SK-N-SH treated with all-trans-retinoic acid at 6 μM for 48 hours (cell line): ENCODE data around the gene ACBD5.

Experiments used
- ATAC-seq: fragments of 200-7000 bp; cut with Tn5 transposase; 3 replicates; pipeline ENCODE4 v1.9.1; 2020; ENCODE audit warnings: mild to moderate bottlenecking, moderate library complexity
- ARNTL ChIP-seq: fragments of 450-650 bp; formaldehyde crosslinking; IDR thresholded peaks from 2 replicates; pipeline ENCODE4 v1.5.0; 2020; ENCODE audit warnings: low read depth, mild to moderate bottlenecking, moderate library complexity, borderline replicate concordance
- BACH2 ChIP-seq: fragments of 250-450 bp; sonication (Bioruptor Pico); IDR thresholded peaks from 2 replicates; pipeline ENCODE4 v1.9.0; 2021; ENCODE audit warnings: mild to moderate bottlenecking, borderline replicate concordance
- CREB5 ChIP-seq: fragments of 250-450 bp; sonication (Bioruptor Pico); IDR thresholded peaks from 2 replicates; pipeline ENCODE4 v1.5.1; 2020; ENCODE audit warnings: low read depth, mild to moderate bottlenecking, moderate library complexity
- CSDC2 ChIP-seq: fragments of 250-450 bp; sonication (Bioruptor Pico); IDR thresholded peaks from 2 replicates; pipeline ENCODE4 v1.5.0; 2020; ENCODE audit warnings: mild to moderate bottlenecking, moderate library complexity
- CSRNP3 ChIP-seq: fragments of 250-450 bp; sonication (Bioruptor Pico); IDR thresholded peaks from 2 replicates; pipeline ENCODE4 v1.5.1; 2021; ENCODE audit warnings: mild to moderate bottlenecking, moderate library complexity
- ESRRG ChIP-seq: fragments of 250-450 bp; sonication (Bioruptor Pico); IDR thresholded peaks from 2 replicates; pipeline ENCODE4 v1.6.1; 2021; ENCODE audit warnings: mild to moderate bottlenecking
- GLIS3 ChIP-seq: fragments of 250-450 bp; sonication (Bioruptor Pico); IDR thresholded peaks from 2 replicates; pipeline ENCODE4 v1.5.0; 2020; ENCODE audit warnings: mild to moderate bottlenecking, moderate library complexity
- ISL1 ChIP-seq: fragments of 250-450 bp; sonication (Bioruptor Pico); IDR thresholded peaks from 2 replicates; pipeline ENCODE4 v2.1.2; 2022; ENCODE audit warnings: mild to moderate bottlenecking, moderate library complexity
- OSR1 ChIP-seq: fragments of 250-450 bp; sonication (Bioruptor Pico); IDR thresholded peaks from 2 replicates; pipeline ENCODE4 v1.8.0; 2022; ENCODE audit warnings: moderate library complexity, mild to moderate bottlenecking, inconsistent platforms
- PATZ1 ChIP-seq: fragments of 250-450 bp; sonication (Bioruptor Pico); IDR thresholded peaks from 2 replicates; pipeline ENCODE4 v1.8.0; 2020; ENCODE audit warnings: mild to moderate bottlenecking, moderate library complexity, borderline replicate concordance
- POU6F1 ChIP-seq: fragments of 250-450 bp; sonication (Bioruptor Pico); IDR thresholded peaks from 2 replicates; pipeline ENCODE4 v1.8.0; 2021; ENCODE audit warnings: low read depth, mild to moderate bottlenecking, moderate library complexity, borderline replicate concordance
- PPARA ChIP-seq: fragments of 250-450 bp; sonication (Bioruptor Pico); IDR thresholded peaks from 2 replicates; pipeline ENCODE4 v1.5.0; 2020; ENCODE audit warnings: mild to moderate bottlenecking, borderline replicate concordance
- RARB ChIP-seq: fragments of 250-450 bp; sonication (Bioruptor Pico); IDR thresholded peaks from 2 replicates; pipeline ENCODE4 v1.8.0; 2021; ENCODE audit warnings: mild to moderate bottlenecking, moderate library complexity
- SNAI2 ChIP-seq: fragments of 250-450 bp; sonication (Bioruptor Pico); IDR thresholded peaks from 2 replicates; pipeline ENCODE4 v1.5.0; 2020; ENCODE audit warnings: mild to moderate bottlenecking, moderate library complexity
- TOX ChIP-seq: fragments of 250-450 bp; sonication (Bioruptor Pico); IDR thresholded peaks from 2 replicates; pipeline ENCODE4 v1.8.0; 2021; ENCODE audit warnings: mild to moderate bottlenecking, moderate library complexity, borderline replicate concordance
- TSHZ2 ChIP-seq: fragments of 250-450 bp; sonication (Bioruptor Pico); IDR thresholded peaks from 2 replicates; pipeline ENCODE4 v1.5.0; 2020; ENCODE audit warnings: mild to moderate bottlenecking, moderate library complexity
- ZC3H10 ChIP-seq: fragments of 250-450 bp; sonication (Bioruptor Pico); IDR thresholded peaks from 2 replicates; pipeline ENCODE4 v1.5.1; 2021; ENCODE audit warnings: mild to moderate bottlenecking, moderate library complexity
- ZFP3 ChIP-seq: fragments of 250-450 bp; sonication (Bioruptor Pico); IDR thresholded peaks from 2 replicates; pipeline ENCODE4 v1.5.0; 2020; ENCODE audit warnings: mild to moderate bottlenecking, moderate library complexity
- ZFP30 ChIP-seq: fragments of 450-650 bp; formaldehyde crosslinking; IDR thresholded peaks from 2 replicates; pipeline ENCODE4 v1.5.0; 2022; ENCODE audit warnings: mild to moderate bottlenecking, moderate library complexity
- ZNF565 ChIP-seq: fragments of 450-650 bp; formaldehyde crosslinking; conservative IDR thresholded peaks from 2 replicates; pipeline ENCODE4 v1.5.0; 2020; ENCODE audit warnings: low read depth, mild to moderate bottlenecking, moderate library complexity
- ZNF70 ChIP-seq: fragments of 450-650 bp; formaldehyde crosslinking; IDR thresholded peaks from 2 replicates; pipeline ENCODE4 v1.5.0; 2020; ENCODE audit warnings: mild to moderate bottlenecking, moderate library complexity
- ZNF8 ChIP-seq: fragments of 450-650 bp; formaldehyde crosslinking; IDR thresholded peaks from 2 replicates; pipeline ENCODE4 v1.5.0; 2020; ENCODE audit warnings: mild to moderate bottlenecking, moderate library complexity

The ACBD5 gene

DNA sequence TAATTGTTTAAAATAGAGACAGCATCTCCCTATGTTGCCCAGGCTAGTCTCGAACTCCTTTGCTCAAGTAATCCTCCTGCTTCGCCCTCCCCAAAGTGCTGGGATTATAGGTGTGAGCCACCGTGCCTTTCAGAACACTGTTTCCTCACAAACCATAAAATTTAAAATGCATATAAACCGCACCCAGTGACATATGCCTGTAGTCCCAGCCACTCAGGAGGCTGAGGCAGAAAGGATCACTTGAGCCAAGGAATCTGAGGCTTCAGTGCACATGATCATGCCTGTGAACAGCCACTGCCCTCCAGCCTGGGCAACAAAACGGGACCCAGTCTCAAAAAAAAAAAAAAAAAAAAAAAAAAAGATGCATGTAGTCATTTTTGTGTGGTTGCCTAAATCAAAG, 36.8 kb downstream of the ACBD5 start:
- TF ChIP-seq PATZ1 = no peak
- TF ChIP-seq GLIS3 (CRISPR knock-in tag) = no peak
- no peak for TF ChIP-seq CREB5 (CRISPR knock-in tag)
- no peak for TF ChIP-seq ZFP30 (CRISPR knock-in tag)
- TF ChIP-seq ARNTL = no peak
- TF ChIP-seq SNAI2 (CRISPR knock-in tag) = no peak
- no peak for TF ChIP-seq RARB (CRISPR knock-in tag)
- TF ChIP-seq OSR1 = no peak
- TF ChIP-seq ZNF565 (CRISPR knock-in tag) = no peak
- no peak for ATAC-seq

DNA sequence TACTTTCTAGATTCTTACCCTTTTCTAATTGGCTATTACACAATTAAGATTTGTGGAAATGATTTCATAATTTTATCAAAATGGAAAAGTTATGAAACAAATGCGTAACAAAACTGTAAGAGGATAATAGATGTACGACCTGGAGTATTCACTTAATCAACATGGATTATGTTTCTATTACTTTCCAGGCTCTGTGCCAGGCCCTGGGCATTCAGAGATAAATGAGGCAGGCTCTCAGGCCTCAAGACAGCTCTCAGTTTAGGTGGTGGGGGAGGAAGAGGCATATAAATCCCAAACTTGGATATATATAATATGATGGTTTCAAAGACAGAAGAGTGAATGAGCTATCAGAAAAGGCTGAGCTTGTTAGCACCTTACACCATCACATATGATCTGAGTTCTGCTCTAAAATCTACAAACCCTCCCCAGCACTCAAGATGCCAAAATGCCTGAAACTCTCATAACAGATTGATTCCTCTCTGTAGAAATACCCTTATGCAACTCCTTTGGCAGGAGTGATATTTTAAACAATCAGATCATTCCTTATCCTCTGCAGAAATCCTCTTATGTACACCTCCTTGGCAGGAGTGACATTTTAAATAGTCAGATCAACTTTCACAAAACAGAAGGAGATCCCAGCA, 42.5 kb downstream of the ACBD5 start:
- TF ChIP-seq ZNF8 (CRISPR knock-in tag) (no peak), PPARA (CRISPR knock-in tag) (no peak), ZNF70 (CRISPR knock-in tag) (no peak), ISL1 (CRISPR knock-in tag) (peak; percentile 79), OSR1 (no peak)
- peak; percentile 74 for ATAC-seq

GRCh38 chr10:27192284-27192683, 48.3 kb downstream of the ACBD5 start:
- ATAC-seq = peak; percentile 99

More at GRCh38 chr10:27192284-27192683, 48.3 kb downstream of the ACBD5 start:
- TF ChIP-seq ZNF70 (CRISPR knock-in tag) (no peak), ARNTL (no peak), OSR1 (no peak), TOX (CRISPR knock-in tag) (no peak), GLIS3 (CRISPR knock-in tag) (no peak), ZC3H10 (no peak), TSHZ2 (CRISPR knock-in tag) (no peak), ZFP30 (CRISPR knock-in tag) (no peak), PATZ1 (no peak), POU6F1 (CRISPR knock-in tag) (no peak), ZNF565 (CRISPR knock-in tag) (no peak), ESRRG (no peak), CSRNP3 (no peak), BACH2 (no peak), ZFP3 (CRISPR knock-in tag) (no peak), CSDC2 (no peak), ISL1 (CRISPR knock-in tag) (no peak)
- TF ChIP-seq, all 23 proteins: peak for 0
